HPDE6-E6E7 (cell line): Measurements from ENCODE around the gene LAD1.
A peak's percentile ranks its signal among the peaks of the same experiment; 100 is the strongest.

Source experiments
- DNase-seq: peaks from one replicate; pipeline ENCODE4 v3.0.0; 2011; ENCODE audit warnings: missing footprints; ENCODE audit errors: extremely low spot score

The LAD1 gene

DNA sequence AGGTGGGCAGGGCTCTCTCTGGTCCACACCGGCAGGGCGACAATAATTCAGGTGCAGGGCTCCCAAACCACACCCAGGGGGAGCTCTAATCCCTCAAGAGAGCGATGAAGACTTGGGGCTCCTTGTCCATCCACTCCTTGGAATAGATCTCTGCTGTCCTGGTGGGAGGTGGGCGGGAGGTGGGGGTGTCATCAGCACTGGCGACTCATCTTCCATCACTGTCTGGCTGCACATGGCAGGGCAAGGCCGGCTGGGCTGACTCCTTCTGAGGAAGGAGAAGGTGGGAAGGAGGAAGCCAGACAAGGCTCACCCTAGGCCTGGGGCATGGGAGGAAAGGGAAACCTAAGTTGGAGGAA lies 50.9 kb downstream of the LAD1 start:
- peak; percentile 74 for DNase-seq

DNA sequence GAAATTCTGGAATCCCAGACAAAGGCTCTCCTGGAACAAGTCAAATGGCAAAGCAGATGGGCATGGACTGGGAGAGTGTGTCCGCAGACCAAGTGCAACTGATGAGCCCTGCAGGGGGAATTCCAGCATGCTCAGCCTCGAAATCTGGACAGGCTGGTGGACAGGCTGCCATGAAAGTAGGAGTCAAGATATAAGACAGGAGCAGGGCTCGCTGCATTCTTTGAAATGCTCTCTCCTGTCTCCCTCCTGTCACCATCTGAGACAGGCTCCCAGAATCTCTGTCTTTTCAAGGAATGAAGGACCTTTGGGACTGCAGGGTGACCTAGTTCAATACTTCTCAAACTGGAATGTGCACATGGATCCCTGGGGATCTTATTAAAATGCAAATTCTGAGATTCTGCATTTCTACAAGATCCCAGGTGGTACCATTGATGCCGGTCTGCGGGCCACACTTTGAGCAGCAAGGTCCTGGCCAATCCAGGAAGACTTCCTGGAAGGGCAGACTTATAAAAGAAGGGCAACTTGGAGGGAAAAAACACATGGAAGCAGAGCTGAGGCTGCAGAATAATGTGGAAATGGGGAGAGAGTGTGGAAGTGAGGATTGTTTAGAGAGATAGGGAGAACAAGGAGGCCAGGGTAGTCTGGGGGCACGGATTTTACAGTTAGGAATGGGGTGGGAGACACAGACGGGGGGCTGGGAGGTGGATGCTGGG lies 51.5 kb downstream of the LAD1 start:
- DNase-seq = no peak

DNA sequence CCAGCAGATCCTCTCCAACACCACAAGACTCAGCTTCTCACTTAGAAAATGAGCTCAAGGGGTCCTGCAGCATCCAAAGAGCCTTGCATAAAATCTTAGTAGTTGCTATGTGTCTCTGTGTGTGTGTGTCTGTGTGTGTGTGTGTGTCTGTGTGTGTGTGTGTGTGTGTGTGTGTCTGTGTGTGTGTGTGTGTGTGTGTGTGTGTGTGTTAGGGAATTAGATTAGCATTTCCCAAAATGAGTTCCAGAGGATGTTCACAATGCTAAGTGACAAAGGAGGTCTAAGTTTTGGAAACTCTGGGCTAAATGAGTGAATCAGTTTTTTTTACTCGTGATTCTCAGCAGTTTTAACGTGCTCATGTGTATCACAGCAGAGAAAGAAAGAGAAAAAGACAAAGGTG lies 52.1 kb downstream of the LAD1 start:
- DNase-seq = no peak

DNA sequence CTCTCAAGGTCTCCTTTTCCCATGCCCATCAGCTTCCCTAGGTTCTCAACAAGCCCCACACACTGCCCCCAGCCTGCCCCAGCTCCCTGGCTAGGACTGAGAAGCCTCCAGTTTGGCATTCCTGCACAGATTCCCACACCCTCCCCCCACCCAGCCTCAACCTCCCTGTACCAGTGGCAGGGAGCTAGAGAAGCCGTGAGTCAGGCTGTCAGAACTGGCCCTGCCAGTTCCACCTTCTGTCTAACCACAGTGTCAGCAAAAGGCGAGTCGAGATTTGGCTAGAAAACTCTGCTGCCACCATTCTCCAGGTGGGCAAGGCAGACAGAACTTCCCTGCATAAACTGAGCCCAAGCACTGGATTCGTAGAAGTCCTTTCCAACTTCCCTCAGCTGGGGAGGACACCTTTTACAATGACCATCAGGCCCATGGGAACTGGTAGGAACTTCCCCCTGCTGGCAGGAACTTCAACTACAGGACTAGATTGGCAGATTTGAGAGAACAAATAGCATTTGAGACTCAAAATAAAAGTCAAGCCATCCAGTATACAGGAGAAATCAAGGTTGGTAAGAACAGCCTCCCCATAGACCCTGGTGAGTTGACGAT lies 52.7 kb downstream of the LAD1 start:
- DNase-seq = peak; percentile 75

DNA sequence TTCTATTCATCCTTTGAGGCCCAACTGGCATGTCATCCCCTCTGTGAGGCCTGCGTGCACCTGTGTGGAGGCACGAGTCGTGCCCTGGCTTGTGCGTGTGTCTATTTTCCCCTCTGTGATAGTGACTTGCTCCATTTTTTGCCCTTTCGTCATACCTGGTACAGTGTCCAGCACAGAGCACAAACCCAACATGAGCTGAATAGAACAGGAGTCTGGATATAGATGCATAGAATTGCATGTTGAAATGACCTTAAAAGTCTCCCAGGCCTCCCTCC lies 54.1 kb downstream of the LAD1 start:
- DNase-seq = no peak

DNA sequence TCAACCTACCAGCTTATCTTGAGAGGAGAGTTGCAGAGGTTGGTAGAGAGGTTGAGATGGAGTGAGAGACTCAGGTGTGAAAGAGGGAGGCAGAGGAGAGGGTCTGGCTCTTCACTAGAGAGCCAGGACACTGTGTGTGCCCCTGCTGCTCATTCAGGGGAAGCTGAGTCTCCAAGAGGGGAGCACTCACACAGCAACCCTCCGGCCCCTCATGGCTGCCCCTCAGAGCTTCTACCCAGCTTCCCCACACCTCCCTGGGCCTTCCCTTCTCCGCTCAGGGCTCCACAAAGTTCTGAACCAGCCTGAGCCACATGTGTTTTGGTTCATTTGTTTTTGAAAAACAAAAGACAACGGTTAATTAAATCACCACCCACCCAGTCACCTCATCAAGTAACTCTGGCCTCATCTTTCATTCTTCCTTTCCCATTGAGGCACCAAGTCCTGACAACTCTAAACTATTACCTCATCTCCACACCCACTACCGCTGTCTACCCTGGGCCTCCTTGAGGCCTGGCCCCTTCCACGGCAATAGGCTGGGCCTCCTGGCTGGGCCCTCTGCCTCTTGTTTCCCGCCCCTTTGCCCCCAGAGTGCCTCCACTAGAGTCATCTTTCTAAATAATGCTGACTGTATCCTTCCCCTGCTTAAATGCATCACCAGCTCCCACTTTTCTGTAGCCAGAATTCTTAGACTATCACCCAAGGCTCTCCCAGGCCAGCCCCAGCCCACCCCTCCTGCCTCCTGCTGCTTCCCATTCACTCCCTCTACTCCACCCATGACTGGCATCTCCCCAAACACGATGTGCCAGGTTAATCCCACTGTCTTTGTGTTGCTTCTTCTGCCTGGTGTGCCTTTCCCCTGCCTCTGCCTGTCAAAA lies 54.7 kb downstream of the LAD1 start:
- DNase-seq = no peak

DNA sequence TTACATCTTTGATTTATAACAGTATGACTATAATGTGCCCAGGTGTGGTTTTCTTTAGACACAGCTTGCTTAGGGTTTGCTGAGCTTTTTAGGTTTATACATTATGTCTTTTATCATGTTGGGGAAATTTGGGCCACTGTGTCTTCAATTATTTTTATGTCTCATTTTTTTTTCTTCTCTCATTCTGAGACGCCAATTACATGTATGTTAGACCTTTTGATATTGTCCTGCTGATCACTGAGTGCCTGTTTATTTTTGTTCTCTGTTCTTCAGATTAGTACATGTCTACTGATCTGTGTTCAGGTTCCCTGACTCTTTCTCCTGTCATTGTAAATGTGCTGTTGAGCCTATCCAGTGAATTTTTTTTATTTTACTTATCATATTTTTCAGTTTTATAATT lies 57.7 kb downstream of the LAD1 start:
- DNase-seq = no peak

DNA sequence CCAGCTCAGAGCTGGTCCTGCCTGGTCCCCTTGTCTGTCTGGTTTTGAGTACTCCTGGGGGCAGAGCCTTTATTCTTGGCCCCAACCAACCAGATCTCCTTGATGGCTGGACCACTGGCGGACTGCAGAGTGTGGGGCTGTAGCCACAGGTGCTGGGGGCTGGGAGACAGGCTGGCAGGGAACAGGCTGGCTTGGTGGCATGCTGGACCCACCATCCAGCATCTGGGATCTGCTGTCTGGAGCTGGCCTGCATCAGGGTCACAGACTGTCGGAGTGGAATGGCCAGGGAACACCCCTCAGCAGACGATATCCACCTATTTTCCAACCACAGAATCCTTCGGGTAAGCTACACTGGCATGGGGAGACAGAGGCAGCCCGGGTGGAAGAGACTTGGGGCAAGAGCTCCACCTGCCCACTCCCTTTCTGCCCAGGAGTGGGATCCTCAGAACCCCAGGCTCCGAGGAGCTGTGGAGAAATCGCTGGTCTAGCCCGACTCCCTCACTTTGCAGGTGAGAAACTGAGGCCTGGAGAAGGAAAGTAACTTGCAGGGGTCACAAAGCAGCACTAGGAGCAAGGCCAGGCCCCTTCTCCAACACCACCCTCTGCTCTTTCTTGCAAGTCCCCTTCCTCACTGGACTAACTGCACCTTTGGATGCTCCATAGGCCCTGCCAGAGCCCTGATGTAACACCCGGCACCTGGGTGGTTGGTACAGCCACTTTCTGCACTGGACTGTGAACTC lies 62.2 kb downstream of the LAD1 start:
- no peak for DNase-seq

DNA sequence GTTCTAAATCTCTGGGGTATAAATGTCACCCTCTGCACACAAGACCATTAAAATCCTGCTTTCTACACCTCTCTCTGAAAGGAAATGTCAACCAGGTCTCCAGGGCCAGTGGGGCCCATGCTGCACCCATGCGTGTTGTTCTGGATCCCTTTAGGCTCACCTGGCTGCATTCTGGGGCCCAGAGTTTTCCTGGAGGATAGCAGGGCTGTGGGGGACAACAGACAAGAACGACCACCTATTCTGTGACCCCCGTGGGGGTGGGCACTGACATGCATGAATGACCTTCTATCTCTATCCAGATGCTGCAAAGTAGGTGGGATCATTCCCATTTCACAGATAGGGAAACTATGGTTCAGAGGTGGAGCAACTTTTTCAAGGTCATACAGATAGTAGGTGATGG lies 63.2 kb downstream of the LAD1 start:
- DNase-seq = no peak

DNA sequence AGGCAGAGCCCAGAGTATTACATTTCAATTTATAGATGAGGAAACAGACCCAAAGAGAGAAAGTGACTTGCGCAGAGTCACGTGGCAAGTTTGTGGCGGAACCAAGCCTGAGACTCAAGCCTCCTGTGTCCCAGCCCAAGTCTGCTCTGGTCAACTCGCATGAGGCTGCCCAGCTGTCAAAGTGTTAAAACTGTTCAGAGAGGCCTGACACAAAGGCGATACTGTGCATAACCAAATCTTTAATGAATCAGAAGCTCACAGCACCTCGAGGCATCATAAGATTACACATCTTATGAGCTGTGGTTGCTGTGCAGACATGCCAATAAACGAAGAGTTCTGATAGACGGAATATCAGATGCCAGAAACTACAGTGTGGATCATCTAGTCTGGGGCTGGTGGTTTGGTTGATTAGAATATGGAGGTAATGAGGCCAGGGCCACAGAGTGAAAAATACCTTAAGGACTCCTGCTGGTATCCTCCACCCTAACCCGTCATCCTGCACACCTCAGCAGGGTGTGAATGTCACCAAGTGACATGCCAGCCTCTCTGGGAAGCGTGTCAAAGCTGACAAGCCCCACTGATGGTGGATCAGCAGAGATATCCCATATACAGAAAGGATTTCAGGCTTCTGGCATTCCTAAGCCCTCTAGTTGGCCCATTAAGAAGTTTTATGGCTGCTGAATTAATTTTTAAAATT lies 63.8 kb downstream of the LAD1 start:
- no peak for DNase-seq

DNA sequence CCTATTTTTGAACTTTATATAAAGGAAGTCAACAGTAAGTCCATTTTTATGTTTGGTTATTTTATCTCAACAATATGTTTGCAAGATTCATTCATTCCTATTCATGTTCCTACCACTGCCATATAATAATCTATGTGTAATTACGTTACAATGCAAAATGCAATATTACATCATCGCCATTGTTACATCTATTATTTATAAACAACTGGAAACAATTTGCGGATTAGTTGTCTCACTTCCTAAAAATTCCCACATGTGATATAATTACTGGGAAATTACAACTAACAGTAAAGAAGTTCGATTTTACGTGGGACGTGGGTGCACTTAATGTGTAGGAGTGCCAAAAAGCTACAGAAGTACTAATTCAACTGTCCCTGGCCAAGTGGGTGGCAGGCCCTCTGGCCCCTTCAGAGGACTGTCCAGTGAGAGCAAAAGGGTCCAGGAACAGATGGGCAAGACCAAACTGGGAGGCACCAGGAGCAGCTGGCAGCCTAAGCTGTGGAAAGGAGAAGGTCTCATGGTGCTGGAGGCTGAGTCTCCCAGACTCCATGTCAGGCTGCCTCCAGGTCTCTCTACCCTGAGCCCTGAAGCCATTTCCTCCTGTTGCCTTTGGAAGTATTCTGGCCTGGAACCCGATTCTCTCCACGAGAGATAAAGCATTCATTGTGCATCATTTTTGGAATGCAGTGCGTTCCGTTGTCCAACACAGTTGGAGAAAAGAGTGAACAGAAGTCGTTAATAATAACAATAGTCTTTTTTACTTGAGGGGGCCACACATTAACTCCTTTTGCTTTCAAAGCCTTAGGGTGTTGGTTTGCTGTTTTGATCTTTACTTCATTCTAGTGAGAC lies 64.6 kb downstream of the LAD1 start:
- DNase-seq = no peak

DNA sequence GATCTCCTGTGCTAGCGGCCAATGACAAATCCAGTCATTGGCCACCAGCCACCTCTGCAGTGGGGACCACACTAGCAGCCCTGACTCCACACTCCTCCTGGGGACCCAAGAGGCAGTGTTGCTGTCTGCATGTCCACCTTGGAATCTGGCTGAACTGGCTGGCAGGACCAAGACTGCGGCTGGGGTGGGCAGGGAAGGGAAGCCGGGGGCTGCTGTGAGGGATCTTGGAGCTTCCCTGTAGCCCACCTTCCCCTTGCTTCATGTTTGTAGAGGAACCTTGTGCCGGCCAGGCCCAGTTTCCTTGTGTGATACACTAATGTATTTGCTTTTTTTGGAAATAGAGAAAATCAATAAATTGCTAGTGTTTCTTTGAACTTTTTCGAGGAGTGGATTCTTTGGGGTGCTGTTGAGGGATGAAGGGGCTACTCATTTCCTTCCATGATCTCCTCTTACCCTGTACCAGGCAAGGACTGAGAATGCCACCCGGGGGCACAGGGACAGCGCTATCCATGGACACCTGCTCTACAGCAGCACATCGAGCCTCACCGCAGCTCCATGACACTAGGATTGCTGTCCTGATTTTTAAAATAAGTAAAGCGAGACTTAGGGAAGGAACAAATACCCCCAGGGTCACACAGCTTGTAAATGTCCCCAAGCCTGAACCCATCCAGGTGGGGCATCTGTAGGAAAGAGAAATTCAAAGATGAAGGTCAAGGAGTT lies 66.3 kb downstream of the LAD1 start:
- no peak for DNase-seq

DNA sequence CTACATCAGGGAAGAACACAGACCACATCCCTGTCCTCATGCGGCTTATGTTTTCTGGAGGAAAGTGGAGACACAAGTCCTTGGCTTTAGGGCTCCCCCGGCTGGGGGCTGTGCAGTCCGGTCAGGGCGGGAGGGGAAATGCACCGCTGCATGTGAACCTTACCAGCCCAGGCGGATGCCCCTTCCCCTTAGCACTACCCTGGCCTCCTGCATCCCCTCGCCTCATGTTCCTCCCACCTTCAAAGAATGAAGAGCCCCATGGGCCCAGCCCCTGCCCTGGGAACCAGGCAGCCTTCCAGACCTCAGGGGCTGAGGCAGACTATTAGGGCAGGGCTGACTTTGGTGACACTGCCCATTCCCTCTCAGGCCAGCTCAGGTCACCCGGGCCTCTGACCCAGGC lies 67.1 kb downstream of the LAD1 start:
- DNase-seq = no peak

DNA sequence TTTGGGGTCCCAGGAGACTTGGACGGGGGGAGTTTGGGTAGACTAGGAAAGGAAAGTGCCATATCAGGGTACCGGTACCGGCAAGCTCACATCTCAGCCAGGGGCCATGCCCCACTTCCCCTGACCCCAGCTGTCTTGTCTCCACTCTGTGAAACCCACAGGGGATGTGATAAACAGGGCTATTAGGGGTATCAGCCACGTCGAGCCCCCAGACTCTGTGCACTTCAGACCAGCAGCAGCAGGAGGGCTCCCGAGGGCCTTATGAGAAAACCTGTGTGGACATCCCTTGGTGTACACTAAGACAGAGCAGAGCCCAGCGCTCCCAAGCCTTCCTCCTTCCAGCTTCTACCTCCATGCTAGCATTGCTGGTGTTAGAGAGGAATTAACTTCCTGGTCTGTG lies 68.0 kb downstream of the LAD1 start:
- no peak for DNase-seq
